Mammary microvascular endothelial cell (primary cell): ENCODE data around the gene BRAF. TPM values are rescaled to one million over a fixed set of nuclear protein-coding genes. Genes with fewer than 3 reads are reported as not detected.

ENCODE experiments used
- total RNA-seq: library from RNA; depleted of rRNA; stranded (reverse); fragments of >200 nt; gene quantifications from 2 replicates; pipeline ENCODE4 v1.2.3, GENCODE V29; 2015

BRAF gene
- total RNA-seq = 6.4 and 8.7 TPM in 2 replicates

DNA sequence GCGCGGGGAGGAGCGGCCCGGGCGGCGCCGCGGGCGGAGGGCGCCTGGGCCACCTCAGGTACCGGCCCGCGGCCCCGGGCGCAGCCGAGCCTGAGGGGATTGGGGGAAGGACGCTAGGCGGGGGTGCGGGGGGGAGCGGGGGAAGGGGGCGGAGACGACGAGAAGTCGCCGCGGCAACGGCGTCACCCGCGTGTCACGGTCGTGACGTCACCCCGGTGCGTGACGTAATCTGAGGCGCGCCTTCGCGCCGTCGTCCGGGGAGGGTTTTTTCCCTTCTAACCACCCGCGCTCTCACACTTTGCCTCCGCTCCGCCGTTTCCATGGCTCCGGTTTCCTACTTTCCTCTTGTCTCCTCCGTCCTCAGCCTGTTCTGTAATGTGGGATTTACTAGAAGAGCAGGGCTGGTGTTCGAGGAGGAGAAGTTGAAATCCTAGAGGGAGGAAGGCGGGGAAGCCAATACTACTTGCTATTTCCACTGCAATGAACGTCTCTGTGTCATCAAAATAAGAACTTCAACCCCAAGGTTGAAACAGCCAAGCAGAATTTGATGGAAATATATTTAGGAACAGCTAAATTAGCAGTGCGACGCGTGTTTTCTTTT is at the start of gene BRAF:
Gene BRAF (minus strand): TSS at position 109 of the 601 bp plus-strand sequence. CDS start 226 bp downstream, outside the sequence.

DNA sequence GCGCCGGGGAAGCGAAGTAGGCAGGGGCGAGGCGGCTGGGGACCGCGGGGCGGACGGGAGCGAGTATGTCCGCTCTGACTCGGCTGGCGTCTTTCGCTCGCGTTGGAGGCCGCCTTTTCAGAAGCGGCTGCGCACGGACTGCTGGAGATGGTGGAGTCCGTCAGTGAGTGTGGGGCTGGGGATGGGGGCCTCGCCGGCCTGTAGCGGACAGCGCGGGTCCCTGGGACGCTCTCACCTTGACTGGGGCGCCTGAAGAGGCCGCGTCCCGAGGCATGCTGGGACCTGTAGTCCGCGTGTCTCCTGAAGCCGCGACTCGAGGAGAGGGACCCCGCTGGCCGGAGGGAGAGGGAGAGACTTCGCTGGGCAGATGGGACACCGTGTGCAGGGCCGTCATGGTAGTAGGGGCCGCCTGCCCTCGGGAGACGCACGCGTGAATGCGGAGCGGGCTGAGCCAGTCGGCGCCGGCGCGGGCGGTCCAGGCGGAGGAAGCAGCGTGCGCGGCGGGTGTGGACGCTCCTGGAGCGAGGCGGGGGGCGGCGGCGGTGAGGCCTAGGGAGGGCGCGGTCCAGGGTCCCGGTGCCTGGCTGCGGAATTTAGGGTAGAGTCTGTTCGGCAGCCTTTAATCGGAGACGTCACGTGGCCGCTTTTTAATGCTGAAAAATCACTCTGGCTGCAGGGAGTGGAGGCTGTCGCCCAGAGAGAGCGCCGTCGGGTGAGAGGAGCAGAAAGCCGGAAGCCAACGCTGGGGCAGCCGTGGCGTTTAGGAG is 227.9 kb downstream of the BRAF start, which contains the start of gene NDUFB2:
Gene NDUFB2 (plus strand): TSS at position 29 of the 767 bp plus-strand sequence. CDS start 37 bp downstream, at position 66.

DNA sequence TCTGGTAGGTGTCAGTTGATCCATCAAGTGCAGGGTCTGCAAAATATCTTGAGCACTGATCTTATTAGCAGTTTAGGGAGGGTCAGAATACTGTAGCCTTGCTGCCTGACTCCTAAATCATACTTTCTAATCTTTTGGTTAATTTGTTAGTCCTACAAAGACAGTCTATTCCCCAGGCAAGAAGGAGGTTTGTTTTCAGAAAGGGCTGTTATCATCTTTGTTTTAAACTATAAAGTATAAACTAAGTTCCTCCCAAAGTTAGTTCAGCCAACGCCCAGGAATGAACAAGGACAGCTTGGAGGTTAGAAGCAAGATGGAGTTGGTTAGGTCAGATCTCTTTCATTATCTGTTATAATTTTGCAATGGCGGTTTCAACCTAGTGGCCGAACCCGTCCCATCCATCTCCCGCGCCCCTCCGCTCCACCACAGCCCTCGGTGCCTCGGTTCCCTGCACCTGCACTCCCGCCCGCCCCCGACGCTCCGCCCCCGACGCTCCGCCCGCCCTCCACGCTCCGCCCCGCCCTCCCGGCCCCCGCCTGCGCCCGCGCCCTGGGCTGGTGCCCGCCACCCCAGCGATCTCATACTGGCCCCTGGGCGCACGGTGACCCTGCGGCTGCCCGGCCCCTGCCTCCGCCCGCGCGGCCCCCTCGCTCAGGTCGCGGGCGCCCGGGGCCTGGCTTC is 252.2 kb downstream of the BRAF start, which contains the start of gene ADCK2:
Gene ADCK2 (plus strand): TSS at position 564 of the 681 bp plus-strand sequence. CDS start 386 bp downstream, outside the sequence.

Other genes with a start within 250 kb of the BRAF start
- 499 and 653 TPM in 2 replicates for gene NDUFB2, start 228.2 kb downstream of the BRAF start, total RNA-seq
- gene MRPS33, start 90.0 kb upstream of the BRAF start, total RNA-seq = 33.5 and 36.0 TPM in 2 replicates
- not detected in 2 replicates for gene TMEM178B, start 149.1 kb upstream of the BRAF start, total RNA-seq